AG04449 (cell line): ENCODE results near the gene ARHGAP26.

Experiments
- CTCF ChIA-PET: fragments of 350-600 bp; formaldehyde crosslinking; extraction: SDS; loops from one replicate; lab custom pipeline; 2021; ENCODE audit warnings: antibody characterized with exemption; lab: Yijun Ruan, JAX
- POLR2A ChIA-PET: fragments of 400-600, 350-600 bp; formaldehyde crosslinking; extraction: SDS; loops from one replicate; lab custom pipeline; 2020; ENCODE audit warnings: antibody characterized with exemption, inconsistent platforms; lab: Yijun Ruan, JAX
- DNase-seq: peaks from one replicate; pipeline ENCODE4 v3.0.0-alpha.2; 2010; ENCODE audit warnings: low read depth, low spot score
- H3K4me3 ChIP-seq: 2 replicates; pipeline ENCODE4 v1.5.1; 2011; ENCODE audit warnings: low read depth, mild to moderate bottlenecking, control low read depth, low read length
- CTCF ChIP-seq: IDR thresholded peaks from one replicate; pipeline ENCODE4 v1.5.1; 2011; ENCODE audit warnings: mild to moderate bottlenecking, moderate library complexity, low read length, control low read depth, inconsistent platforms; ENCODE audit not compliant: insufficient read depth; ENCODE audit errors: missing control alignments

Gene ARHGAP26

GRCh38 chr5:142931896-142932686, 161.9 kb downstream of the ARHGAP26 start:
- TF ChIP-seq CTCF = no peak
- ChIA-PET CTCF (interaction anchor here (1.0 to 1.9 kb wide), 2 partner anchors 9 to 15 kb away, joined by 3 to 4 read pairs; no protein-coding TSS in a partner anchor), POLR2A (no interaction called here)
- DNase-seq = no peak
- no peak overlapping the region for H3K4me3 ChIP-seq

- H3K4me3 ChIP-seq = no peak overlapping the region
- no peak for DNase-seq
- ChIA-PET POLR2A (no interaction called here), CTCF (interaction anchor here (1.4 to 2.6 kb wide), 2 partner anchors 12 kb away, joined by 5 to 7 read pairs; no protein-coding TSS in a partner anchor)
- TF ChIP-seq CTCF = no peak
Observed at GRCh38 chr5:142934051-142934762, 164.0 kb downstream of the ARHGAP26 start.

- POLR2A ChIA-PET = no interaction called here
- TF ChIP-seq CTCF = no peak
- no peak for DNase-seq
- CTCF ChIA-PET = interaction anchor here (1.4 to 2.6 kb wide), 2 partner anchors 11 to 13 kb away, joined by 5 to 7 read pairs; no protein-coding TSS in a partner anchor
- H3K4me3 ChIP-seq = no peak overlapping the region
Observed at GRCh38 chr5:142935014-142935413, 164.8 kb downstream of the ARHGAP26 start.

- TF ChIP-seq CTCF = no peak
- H3K4me3 ChIP-seq = no peak overlapping the region
- DNase-seq = no peak
- POLR2A ChIA-PET = no interaction called here
- CTCF ChIA-PET = interaction anchor here (1.1 kb wide), 1 partner anchor 15 kb away, joined by 3 read pairs; no protein-coding TSS in a partner anchor
Observed at GRCh38 chr5:142937374-142937773, 167.2 kb downstream of the ARHGAP26 start.

- POLR2A ChIA-PET = no interaction called here
- DNase-seq = no peak
- CTCF ChIA-PET = interaction anchor here (0.9 to 1.3 kb wide), 2 partner anchors 16 to 23 kb away, joined by 3 to 4 read pairs; no protein-coding TSS in a partner anchor
- no peak overlapping the region for H3K4me3 ChIP-seq
- TF ChIP-seq CTCF = no peak
Observed at GRCh38 chr5:142938266-142938880, 168.2 kb downstream of the ARHGAP26 start.
